ENCODE results near the gene TNFRSF12A.
"Not testable (repeated sequence)": the region's sequence is repeated elsewhere in the genome, so short reads cannot be mapped to it uniquely, and the experiment has no call there.

DNA sequence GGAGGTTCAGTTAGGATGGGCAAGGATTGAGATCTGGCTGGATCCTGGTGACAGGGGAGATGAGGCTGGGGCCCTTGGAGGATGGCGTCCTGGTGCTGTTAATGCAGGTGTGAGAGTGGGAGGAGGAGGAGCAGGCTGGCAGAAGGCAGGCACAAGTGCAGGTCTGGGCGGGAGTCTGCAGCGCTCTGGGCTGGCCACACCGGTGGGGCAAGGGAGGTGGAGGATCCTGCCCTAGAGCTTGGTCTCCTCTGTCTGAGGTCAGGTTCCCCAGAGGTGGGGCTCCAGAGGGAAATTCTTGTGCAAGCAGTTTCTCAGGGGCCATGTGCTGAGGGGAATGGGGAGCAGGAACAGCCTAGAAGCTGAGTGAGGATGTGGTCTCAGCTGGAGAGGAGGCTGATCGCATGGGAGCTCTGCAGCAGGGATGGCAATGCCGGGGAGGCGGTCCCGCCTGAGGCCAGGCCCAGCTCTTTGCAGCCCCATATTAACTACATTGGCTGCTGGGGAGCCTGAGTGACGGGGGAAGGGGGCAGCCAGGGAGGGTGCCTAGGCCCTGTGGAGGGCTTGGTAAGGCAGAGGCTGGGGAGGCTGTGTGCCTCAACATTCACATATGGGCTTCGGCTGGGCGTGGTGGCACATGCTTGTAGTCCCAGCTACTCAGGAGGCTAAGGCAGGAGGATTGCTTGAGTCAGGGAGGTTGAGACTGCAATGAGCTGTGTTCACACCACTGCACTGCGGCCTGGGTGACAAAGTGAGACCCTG is 32.6 kb downstream of the TNFRSF12A start:
- not testable (repeated sequence) for TF ChIP-seq SMC3 (IDR thresholded peaks at IDR 0.05); CHD2 (IDR thresholded peaks at IDR 0.05; ENCODE audit: low read length, partially characterized antibody); EP300 (IDR thresholded peaks at IDR 0.05); RAD21 (conservative IDR thresholded peaks at IDR 0.05 in 1 of 2, IDR thresholded peaks at IDR 0.05 in 1 of 2); POLR2A (IDR thresholded peaks at IDR 0.05; ENCODE audit: low read length); HES2 (IDR thresholded peaks at IDR 0.05); TP53 (CRISPR knock-in tag; IDR thresholded peaks at IDR 0.05); MAFK (IDR thresholded peaks at IDR 0.05; ENCODE audit: partially characterized antibody)
